GM12878 (cell line): ENCODE data around the gene FNDC8.

Source experiments
- ETV6 ChIP-seq, 2 experiments: fragments of 450-650 bp in 1 of 2; IDR thresholded peaks in 1 of 2; conservative IDR thresholded peaks in 1 of 2; 2 replicates each; pipeline ENCODE4 v1.6.1; 2014; ENCODE audit warnings: antibody characterized with exemption in 1 of 2, borderline replicate concordance in 1 of 2, low read depth in 1 of 2, mild to moderate bottlenecking in 1 of 2, moderate library complexity in 1 of 2
- TAF1 ChIP-seq: IDR thresholded peaks from 2 replicates; pipeline ENCODE4 v1.6.1; 2011; ENCODE audit warnings: mild to moderate bottlenecking, low read depth, low read length, borderline replicate concordance

DNA sequence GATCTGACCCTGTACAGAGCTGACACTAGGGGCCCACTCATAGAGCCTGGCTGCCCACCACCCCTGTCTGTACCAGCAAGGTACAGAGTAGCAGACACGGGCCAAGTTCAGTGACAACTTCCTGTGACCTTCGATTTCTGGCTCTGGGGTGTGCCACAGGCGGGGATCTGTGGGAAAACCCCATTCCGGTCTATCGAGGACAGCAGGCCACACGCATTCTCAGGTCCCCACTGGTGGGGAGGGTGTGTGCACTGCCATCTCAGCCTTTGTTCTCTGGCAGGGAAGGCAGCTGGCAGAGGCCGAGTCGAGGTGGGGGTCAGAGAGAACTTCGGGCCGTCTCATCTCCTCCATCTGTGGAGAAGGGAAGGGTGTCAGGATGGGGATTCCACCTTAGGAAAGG lies 10.7 kb downstream of the FNDC8 start:
- no peak for TF ChIP-seq TAF1
- TF ChIP-seq ETV6 (conservative IDR thresholded peaks at IDR 0.05 in 1 of 2, IDR thresholded peaks at IDR 0.05 in 1 of 2; ENCODE audit: borderline replicate concordance in 1 of 2, low read depth in 1 of 2), result no peak
